OCI-LY1 (cell line): ENCODE data around the gene GALNT2.

Experiments
- H2AFZ ChIP-seq: fragments of 200-600 bp; sonication (generic), shearing (Covaris generic); 2 replicates; pipeline ENCODE4 v1.6.0; 2014; ENCODE audit warnings: antibody characterized with exemption, mild to moderate bottlenecking, low read length
- H3F3A ChIP-seq: fragments of 200-600 bp; sonication (generic), shearing (Covaris generic); 2 replicates; pipeline ENCODE4 v1.6.0; 2014; ENCODE audit warnings: mild to moderate bottlenecking, antibody characterized with exemption, low read length, moderate library complexity; ENCODE audit not compliant: insufficient read depth
- H3K27ac ChIP-seq: fragments of 200-600 bp; sonication (generic); 2 replicates; pipeline ENCODE4 v1.5.1; 2014; ENCODE audit warnings: low read length, mixed run types, mild to moderate bottlenecking, low read depth; ENCODE audit not compliant: poor library complexity, severe bottlenecking
- H3K27me3 ChIP-seq: fragments of 200-600 bp; sonication (generic); 2 replicates; pipeline ENCODE4 v1.6.0; 2014; ENCODE audit warnings: antibody characterized with exemption, mild to moderate bottlenecking, low read length, moderate library complexity; ENCODE audit not compliant: insufficient read depth
- H3K36me3 ChIP-seq: fragments of 200-600 bp; sonication (generic); 2 replicates; pipeline ENCODE4 v1.6.1; 2014; ENCODE audit warnings: mild to moderate bottlenecking, antibody characterized with exemption, low read length, moderate library complexity, mixed read lengths; ENCODE audit not compliant: insufficient read depth
- H3K4me1 ChIP-seq: fragments of 200-600 bp; sonication (generic); 2 replicates; pipeline ENCODE4 v1.5.1; 2014; ENCODE audit warnings: mild to moderate bottlenecking, low read length, moderate library complexity; ENCODE audit not compliant: insufficient read depth, severe bottlenecking
- H3K4me2 ChIP-seq: fragments of 200-600 bp; sonication (generic), shearing (Covaris generic); 2 replicates; pipeline ENCODE4 v1.6.1; 2014; ENCODE audit warnings: low read length
- H3K4me3 ChIP-seq: fragments of 200-600 bp; sonication (generic); 2 replicates; pipeline ENCODE4 v1.5.1; 2014; ENCODE audit warnings: low read length, low read depth, mild to moderate bottlenecking, mixed read lengths; ENCODE audit not compliant: poor library complexity, severe bottlenecking
- H3K79me2 ChIP-seq: fragments of 200-600 bp; shearing (Covaris generic); 2 replicates; pipeline ENCODE4 v1.6.1; 2016; ENCODE audit warnings: mixed run types, low read length, mixed read lengths; ENCODE audit not compliant: insufficient read depth
- H3K9ac ChIP-seq: fragments of 200-600 bp; sonication (generic), shearing (Covaris generic); 2 replicates; pipeline ENCODE4 v1.6.1; 2014; ENCODE audit warnings: mild to moderate bottlenecking, low read length, mixed read lengths
- H3K9me2 ChIP-seq: fragments of 200-600 bp; sonication (generic), shearing (Covaris generic); 2 replicates; pipeline ENCODE4 v1.6.1; 2014; ENCODE audit warnings: low read depth, mild to moderate bottlenecking, low read length, mixed read lengths
- H3K9me3 ChIP-seq: fragments of 200-600 bp; shearing (Covaris generic); 2 replicates; pipeline ENCODE4 v1.6.1; 2014; ENCODE audit warnings: low read length, mixed read lengths
- H4K20me1 ChIP-seq: fragments of 200-600 bp; sonication (generic), shearing (Covaris generic); 2 replicates; pipeline ENCODE4 v1.6.0; 2016; ENCODE audit warnings: mild to moderate bottlenecking, low read length; ENCODE audit not compliant: insufficient read depth
- CTCF ChIP-seq: fragments of 200-600 bp; sonication (generic), shearing (Covaris generic); IDR thresholded peaks from 2 replicates; pipeline ENCODE4 v1.5.1; 2017; ENCODE audit warnings: mild to moderate bottlenecking, antibody characterized with exemption, low read length, moderate library complexity, mixed read lengths
- EZH2 ChIP-seq: fragments of 200-600 bp; sonication (generic), shearing (Covaris generic); IDR thresholded peaks from 2 replicates; pipeline ENCODE4 v1.8.0; 2017; ENCODE audit warnings: borderline replicate concordance, mixed run types, mild to moderate bottlenecking, antibody characterized with exemption, low read length, moderate library complexity, mixed read lengths

Gene GALNT2

GRCh38 chr1:230160957-230161771 lies 94.1 kb downstream of the GALNT2 start:
- H2AFZ ChIP-seq: no peak overlapping the region
- H3K36me3 ChIP-seq: no peaks in the 10 kb centered on the region
- H3K9ac ChIP-seq: no peak overlapping the region
- peaks cover 28% of the 10 kb centered on the region for H3K79me2 ChIP-seq
- H3K27me3 ChIP-seq: no peaks in the 10 kb centered on the region
- no peak overlapping the region for H3K4me3 ChIP-seq
- peak overlapping the region; percentile 56 for H3K27ac ChIP-seq
- H3K9me2 ChIP-seq: no peaks in the 10 kb centered on the region
- H3K4me1 ChIP-seq: peaks cover 80% of the 10 kb centered on the region
- no peaks in the 10 kb centered on the region for H4K20me1 ChIP-seq
- no peaks in the 10 kb centered on the region for H3F3A ChIP-seq
- TF ChIP-seq CTCF: no peak
- no peak for TF ChIP-seq EZH2
- H3K4me2 ChIP-seq: no peak overlapping the region
- no peaks in the 10 kb centered on the region for H3K9me3 ChIP-seq

- Histone ChIP-seq H3K36me3 (no peaks in the 10 kb centered on the region), H3K4me2 (no peak overlapping the region), H3K27me3 (no peaks in the 10 kb centered on the region), H3K4me1 (peaks cover 80% of the 10 kb centered on the region), H2AFZ (no peak overlapping the region), H3F3A (no peaks in the 10 kb centered on the region), H3K79me2 (peaks cover 24% of the 10 kb centered on the region), H3K9ac (no peak overlapping the region), H3K9me3 (no peaks in the 10 kb centered on the region), H3K4me3 (no peak overlapping the region), H3K9me2 (no peaks in the 10 kb centered on the region), H4K20me1 (no peaks in the 10 kb centered on the region), H3K27ac (peak overlapping the region; percentile 61)
- no peak for TF ChIP-seq CTCF
- no peak for TF ChIP-seq EZH2
Measured at GRCh38 chr1:230163205-230163604, 96.2 kb downstream of the GALNT2 start.

- H3K9me2 ChIP-seq: no peaks in the 10 kb centered on the region
- H3F3A ChIP-seq: no peaks in the 10 kb centered on the region
- no peaks in the 10 kb centered on the region for H4K20me1 ChIP-seq
- no peak overlapping the region for H2AFZ ChIP-seq
- no peak overlapping the region for H3K4me3 ChIP-seq
- no peak overlapping the region for H3K9ac ChIP-seq
- no peaks in the 10 kb centered on the region for H3K36me3 ChIP-seq
- no peak for TF ChIP-seq CTCF
- H3K4me1 ChIP-seq: peaks cover 80% of the 10 kb centered on the region
- no peak overlapping the region for H3K4me2 ChIP-seq
- no peaks in the 10 kb centered on the region for H3K9me3 ChIP-seq
- peak overlapping the region; percentile 61 for H3K27ac ChIP-seq
- peaks cover 29% of the 10 kb centered on the region for H3K79me2 ChIP-seq
- no peaks in the 10 kb centered on the region for H3K27me3 ChIP-seq
Measured at GRCh38 chr1:230163719-230164118, 96.7 kb downstream of the GALNT2 start.
